NOMO-1 treated with dmso at 0.1 percent for 144 hours (cell line): ENCODE data around the gene REC8.

ENCODE experiments used
- DNase-seq: peaks from one replicate; lab custom pipeline; 2025; ENCODE audit not compliant: unreplicated experiment; lab: John Stamatoyannopoulos, UW

The REC8 gene, protein sequence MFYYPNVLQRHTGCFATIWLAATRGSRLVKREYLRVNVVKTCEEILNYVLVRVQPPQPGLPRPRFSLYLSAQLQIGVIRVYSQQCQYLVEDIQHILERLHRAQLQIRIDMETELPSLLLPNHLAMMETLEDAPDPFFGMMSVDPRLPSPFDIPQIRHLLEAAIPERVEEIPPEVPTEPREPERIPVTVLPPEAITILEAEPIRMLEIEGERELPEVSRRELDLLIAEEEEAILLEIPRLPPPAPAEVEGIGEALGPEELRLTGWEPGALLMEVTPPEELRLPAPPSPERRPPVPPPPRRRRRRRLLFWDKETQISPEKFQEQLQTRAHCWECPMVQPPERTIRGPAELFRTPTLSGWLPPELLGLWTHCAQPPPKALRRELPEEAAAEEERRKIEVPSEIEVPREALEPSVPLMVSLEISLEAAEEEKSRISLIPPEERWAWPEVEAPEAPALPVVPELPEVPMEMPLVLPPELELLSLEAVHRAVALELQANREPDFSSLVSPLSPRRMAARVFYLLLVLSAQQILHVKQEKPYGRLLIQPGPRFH

DNA sequence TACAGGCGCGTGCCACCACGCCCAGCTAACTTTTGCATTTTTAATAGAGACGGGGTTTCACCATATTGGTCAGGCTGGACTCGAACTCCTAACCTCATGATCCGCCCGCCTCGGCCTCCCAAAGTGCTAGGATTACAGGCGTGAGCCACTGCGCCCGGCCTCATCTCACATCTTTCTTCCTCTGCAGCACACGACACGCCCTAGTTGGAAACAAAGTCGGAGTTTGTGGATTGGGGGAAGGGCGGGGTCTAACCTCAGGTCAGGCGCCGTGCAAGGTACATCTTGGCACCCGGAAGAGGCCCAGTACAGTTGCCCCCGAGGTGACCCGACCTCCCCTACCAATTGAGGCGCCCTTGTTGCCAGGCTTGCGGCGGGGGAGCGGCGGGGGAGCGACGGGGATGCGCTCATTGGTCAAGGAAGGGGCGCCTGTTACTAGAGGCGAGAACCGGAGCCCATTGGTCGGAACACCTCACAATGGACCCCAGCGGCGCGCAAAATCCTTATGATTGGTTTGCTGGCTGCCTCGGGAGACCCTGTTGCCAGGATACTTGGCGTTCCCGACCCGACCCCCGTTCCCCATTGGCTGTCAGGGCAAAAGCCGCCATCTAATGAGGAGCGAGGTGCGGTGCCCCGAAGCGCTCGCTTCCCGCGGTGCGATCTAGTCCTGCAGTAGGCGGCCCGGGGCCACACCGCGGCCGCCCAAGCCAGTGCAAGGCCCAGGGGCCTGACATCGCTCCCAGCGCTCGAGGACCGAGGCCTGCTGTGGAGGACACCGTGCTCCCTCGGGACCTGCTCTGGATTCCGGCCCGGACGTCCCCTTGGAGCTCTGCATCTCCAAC lies at the start of gene REC8:
TSS of gene REC8 (plus strand) at position 659 of the 839 bp plus-strand sequence. CDS start 473 bp downstream, outside the sequence.
- DNase-seq = no peak

DNA sequence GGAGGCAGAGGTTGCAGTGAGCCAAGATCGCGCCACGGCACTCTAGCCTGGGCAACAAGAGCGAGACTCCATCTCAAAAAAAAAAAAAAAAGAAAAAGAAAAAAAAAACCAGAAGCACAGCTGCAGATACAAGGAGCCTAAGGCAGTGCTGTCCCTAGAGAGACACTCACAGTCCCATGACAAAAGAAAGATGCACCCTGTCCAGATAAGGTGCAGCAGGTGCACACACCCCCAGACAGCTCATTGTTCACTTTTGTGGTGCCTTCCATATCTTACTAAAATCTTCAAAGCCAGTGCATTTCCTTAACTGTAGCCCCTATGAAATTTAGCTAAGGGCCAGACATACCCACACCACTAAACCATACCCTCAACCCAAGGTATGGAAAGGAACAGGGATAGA lies 49.5 kb upstream of the REC8 start:
- no peak for DNase-seq

DNA sequence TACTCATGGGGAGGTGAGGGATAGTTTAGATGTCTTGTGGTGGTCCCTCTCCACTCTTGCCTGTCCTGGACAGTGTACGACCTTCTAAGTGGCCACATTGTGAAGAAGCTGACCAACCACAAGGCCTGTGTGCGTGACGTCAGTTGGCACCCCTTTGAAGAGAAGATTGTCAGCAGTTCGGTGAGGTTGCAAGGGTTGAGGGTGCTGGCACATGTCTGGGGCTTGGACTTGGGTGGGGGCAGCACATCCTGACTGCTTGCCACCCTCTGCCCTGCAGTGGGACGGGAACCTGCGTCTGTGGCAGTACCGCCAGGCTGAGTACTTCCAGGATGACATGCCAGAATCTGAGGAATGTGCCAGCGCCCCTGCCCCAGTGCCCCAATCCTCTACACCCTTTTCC lies 49.0 kb upstream of the REC8 start:
- DNase-seq = no peak

DNA sequence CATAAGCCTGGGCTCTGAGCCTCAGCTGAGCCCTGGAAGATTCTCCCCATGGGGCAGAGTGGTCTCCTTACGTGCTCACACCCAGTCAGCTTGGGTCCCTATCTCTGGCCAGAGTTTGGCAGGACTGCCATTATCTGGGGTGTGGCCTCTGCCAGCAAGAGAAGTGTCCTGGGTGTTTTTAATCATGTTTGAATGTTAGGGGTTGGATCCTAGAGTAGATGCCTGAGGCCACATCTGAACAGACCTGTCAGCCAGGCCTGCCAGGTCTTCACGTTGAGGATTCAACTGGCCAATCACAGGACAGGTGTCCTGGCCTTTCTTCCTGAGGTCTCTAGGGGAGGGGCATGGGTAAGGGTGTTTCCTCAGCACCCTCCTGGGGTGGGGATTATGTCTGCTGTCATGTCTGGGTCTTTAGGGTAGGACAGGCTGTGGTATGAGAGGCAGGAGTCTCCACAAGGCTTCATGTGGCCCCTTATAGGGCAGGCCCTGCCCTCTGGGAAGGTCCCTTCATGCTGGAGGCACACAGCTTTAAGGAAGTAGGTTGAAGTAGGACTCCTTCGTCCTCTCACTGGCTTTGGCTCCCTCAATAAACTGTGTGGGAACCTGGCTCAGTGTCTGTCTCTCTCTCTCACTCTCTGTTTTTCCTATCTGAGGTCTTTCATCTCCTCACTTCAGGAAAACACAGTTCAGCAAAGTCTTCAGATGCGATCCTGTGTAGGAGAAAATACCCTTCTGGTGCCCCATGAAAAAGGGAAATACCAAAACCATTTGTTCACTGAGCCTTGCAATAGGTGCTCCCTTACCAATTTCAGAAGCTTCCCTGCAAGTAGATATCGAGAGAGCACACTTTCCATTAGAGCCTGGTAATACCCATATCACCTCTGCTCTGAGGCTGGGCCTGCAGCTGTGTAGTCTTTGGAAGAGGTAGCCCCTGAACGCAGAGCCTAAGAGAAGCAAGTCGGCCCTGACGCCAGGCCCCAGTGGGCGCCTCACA lies 48.2 kb upstream of the REC8 start:
- DNase-seq = no peak

DNA sequence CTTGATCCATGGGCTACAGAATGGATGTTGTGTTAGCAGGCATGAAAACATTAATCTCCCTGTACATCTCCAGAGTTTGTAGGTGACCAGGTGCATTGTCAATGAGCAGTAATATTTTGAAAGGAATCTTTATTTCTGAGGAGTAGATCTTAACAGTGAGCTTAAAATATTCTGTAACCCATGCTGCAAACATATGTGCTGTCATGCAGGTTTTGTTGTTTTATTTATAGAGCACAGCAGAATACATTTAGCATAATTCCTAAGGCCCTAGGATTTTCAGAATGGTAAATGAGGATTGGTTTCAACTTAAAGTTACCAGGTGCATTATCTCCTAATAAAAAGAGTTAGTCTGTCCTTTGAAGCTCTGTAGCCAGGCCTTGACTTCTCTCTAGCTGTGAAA lies 44.9 kb upstream of the REC8 start:
- no peak for DNase-seq

DNA sequence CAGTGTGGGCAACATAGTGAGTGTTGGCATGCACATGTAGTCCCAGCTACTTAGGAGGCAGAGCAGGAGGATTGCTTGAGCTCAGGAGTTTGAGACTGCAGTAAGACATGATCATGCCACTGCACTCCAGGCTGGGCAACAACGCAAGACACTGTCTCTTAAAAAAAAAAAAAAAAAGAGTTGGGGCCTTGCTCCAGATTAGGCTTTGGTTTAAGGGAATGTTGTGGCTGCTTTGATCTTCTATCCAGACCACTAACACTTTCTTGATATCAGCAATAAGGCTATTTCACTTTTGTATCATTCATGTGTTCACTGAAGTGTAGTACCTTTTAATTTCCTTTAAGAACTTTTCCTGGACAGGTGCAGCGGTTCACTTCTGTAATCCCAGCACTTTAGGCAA lies 44.2 kb upstream of the REC8 start:
- no peak for DNase-seq

DNA sequence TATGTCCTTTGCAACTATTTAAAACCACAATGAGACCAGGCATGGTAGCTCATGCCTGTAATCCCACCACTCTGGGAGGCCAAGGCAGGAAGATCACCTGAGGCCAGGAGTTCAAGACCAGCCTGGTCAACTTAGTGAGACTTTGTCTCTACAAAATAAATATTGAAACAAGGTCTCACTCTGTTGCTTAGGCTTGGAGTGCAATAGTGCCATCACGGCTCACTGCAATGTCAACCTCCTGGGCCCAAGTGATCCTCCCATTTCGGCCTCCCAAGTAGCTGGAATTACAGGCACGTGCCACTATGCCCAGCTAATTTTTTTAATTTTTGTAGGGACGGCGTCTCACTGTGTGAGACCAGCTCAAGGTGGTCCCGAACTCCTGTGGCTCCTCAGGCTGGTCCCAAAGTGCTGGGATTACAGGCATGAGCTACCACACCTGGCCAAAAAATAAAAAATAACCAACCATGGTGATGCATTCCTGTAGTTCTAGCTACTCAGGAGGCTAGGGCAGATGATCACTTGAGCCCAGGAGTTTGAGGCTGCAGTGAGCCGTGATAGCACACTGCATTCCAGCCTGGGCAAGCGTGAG lies 42.4 kb upstream of the REC8 start:
- no peak for DNase-seq

DNA sequence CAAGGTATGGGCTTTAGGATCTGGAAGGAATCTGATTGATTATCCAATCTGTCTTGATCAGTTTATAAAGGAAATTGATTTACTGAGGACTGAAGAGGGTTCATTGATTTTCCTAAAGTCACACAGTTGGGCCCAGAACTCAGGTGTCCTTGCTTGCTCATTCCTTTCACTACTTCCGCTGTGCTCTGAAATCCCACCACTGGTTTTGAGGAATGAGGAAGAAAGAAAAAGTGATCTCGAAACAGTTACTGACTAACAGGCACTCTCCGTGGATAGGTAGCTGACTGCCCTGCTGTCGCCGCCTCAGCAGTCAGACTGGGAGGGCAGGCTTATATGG lies 41.5 kb upstream of the REC8 start, which contains the start of gene FITM1:
TSS of gene FITM1 (plus strand) at position 280 of the 337 bp plus-strand sequence. CDS start 905 bp downstream, outside the sequence.
- peak; percentile 19 for DNase-seq

DNA sequence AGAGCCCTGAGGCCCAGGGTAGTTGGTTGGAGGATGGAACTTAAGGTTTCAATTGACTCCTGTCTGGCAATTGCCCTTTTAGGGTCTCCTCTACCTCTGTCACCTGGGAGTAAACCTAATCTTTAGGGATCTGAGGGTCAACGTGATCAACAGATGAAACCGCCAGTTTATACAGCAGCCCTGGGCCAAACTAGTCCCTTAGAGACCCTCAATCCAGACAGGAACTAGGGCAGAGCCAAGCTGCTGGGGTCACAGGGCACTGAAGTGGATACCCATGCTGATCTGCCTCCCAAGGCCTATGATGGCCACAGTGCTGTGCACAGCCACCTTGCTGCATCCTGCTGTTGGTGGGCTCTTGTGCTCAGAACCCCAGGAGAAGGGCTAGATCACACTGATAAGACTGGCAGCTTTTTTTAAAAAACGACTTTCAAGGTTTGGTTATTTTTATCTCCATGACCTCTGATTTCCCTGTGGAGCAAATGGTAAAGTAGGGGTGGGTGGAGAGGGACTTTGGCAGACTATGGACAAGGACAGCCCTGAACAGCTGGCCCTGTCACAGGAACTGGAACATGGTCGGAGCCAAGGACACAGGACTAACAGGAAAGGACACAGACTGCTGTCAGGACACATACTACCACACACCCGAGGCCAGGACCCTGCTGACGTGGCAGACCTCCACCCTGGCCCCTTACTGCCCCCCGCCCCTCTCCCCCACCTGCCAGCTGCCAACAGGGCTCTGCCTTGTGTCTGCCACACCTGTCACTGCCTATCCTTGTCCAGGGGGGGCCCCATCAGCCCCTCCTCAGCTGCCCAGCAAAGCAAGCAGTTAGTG lies 40.9 kb upstream of the REC8 start:
- no peak for DNase-seq

DNA sequence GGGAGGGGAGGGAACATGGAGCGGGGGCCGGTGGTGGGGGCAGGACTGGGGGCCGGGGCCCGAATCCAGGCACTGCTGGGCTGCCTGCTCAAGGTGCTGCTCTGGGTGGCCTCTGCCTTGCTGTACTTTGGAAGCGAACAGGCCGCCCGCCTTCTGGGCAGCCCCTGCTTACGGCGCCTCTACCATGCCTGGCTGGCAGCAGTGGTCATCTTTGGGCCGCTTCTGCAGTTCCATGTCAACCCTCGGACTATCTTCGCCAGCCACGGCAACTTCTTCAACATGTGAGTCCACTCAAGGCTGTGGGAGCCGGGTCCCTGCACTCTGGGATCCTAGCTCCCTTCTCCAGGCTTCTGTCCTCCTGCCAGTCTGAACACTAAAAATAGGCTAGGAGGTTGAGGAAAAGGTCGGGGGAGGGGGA lies 40.3 kb upstream of the REC8 start:
- DNase-seq = no peak

DNA sequence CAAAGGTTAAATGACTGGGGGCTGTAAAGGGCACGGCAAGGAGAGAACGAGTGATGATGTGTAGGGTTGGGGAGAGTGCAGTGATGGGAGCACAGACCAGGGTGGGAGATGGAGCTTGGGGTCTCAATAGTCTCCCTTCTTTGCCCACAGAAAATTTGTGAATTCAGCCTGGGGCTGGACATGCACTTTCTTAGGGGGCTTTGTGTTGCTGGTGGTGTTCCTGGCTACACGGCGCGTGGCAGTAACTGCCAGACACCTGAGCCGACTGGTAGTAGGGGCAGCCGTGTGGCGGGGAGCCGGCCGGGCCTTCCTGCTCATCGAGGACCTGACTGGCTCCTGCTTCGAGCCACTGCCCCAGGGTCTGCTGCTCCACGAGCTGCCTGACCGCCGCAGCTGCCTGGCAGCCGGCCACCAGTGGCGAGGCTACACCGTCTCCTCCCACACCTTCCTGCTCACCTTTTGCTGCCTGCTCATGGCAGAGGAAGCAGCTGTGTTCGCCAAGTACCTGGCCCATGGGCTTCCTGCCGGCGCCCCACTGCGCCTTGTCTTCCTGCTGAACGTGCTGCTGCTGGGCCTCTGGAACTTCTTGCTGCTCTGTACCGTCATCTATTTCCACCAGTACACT lies 39.7 kb upstream of the REC8 start:
- no peak for DNase-seq

DNA sequence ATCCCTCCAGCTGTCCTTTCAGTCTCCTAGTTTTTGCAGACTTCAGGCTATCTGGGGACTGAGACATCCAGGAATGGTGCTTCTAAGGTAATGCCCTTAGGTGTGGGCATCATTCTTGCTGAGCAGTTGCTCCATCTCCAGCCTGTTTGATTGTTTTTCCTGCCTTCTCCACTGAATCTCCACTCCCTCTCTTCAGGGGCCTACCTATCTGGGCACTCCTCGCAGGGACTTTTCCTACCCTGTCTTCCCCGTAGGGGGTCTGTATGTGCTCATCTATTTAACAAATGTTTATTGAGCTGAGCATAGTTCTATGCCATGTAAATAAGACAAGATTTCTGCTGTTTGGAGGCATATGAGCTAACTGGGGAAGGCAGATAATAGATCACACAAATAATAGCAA lies 38.9 kb upstream of the REC8 start:
- no peak for DNase-seq

DNA sequence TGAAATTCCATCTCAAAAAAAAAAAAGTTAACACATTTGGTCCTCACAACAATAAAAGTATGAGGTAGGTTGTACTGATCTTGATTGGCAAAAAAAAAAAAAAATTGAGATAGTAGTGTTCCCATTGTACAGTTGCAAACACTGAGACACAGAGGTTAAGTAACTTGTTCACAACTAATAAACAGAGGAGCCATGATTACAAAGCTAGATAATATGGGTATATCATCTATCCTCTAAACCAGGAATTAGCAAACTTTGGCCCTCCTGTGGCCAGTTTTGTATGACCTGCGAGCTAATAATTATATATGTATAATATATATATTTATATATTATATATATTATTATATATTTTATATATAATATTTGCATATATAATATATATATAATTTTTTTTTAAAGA lies 38.1 kb upstream of the REC8 start:
- no peak for DNase-seq

DNA sequence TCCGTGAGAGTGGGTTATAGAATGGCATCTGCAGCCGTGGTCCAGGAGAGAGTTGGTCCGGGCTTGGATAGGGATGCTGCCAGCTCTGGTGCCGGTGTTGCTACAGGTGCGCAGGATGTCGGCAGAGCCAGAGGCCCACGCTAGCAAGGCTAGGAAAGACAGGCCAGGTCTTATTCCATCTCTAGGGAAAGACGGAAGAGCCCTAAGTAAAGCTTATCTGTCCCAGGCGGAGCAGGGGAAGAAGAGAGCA lies 36.4 kb upstream of the REC8 start:
- DNase-seq = no peak

DNA sequence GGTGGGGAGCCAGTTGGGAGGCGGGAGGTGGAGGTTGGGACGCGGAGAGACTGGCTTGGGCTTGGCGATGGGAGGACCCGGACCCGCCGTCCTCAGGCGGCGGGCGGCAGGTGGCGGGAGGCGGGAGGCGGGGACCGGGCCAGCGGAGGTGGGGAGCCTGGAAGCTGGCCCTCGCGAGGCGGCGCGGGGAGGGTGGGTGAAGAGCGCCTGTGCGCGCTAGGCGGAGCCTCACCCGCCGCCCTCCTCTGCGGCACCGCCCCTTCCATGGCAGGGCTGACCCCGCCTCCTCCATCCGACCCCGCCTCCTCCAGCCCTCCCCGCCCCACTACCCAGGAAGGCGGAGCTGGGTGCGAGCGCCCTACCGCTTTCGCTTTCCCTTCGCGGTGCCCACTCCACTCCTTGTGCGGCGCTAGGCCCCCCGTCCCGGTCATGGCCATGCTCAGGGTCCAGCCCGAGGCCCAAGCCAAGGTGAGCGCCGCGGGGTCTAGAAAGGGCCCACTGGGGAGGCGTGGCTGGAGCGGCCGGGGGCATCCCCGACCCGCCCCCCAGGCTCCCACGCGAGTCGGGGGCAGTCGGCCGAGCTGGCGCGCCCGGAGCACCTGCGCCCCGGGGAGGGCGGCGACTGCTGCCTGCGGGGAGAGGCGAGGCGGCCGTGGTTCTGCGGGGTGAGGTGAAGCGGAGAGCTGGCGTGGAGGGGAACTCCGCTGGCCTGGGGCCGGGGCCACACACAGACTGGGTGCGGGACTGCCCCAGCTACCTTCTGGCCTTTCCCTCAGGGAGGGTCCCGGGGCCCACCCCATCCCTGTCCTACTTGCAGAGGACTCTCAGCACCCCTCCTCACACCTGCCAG lies 35.8 kb upstream of the REC8 start, which contains the start of gene PSME1:
TSS of gene PSME1 (plus strand) at position 361 of the 850 bp plus-strand sequence. CDS start at position 430, 69 bp downstream.
- peak; percentile 85 for DNase-seq

DNA sequence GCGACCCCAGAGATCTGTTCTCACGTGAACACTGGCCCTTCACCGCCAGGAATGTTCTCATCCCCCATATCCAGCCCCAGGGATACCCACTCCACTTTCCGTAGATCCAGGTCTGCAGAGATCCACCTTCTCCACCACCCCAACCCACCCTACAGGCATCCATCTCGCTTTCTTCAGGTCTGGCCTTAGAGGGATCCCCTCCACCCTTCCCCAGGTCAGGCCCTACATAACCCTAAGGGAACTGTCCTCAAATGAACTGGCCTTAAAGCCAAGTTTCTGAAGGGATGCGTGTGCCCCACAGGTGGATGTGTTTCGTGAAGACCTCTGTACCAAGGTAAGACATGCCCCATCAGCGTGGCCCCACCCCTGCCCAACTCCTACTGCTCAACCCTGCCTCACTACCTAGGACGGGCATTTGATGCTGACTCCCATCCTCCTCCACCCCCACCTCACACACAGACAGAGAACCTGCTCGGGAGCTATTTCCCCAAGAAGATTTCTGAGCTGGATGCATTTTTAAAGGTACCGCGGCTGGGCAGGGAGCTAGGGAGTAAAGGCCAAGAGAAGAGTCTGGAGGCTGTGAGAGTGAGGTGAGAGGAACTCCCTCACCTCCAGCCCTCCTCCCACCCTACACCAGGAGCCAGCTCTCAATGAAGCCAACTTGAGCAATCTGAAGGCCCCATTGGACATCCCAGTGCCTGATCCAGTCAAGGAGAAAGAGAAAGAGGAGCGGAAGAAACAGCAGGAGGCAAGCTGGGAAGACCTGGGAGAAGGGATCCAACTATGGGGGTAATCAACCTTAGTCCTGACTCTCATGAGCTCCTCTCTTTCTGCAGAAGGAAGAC lies 35.0 kb upstream of the REC8 start:
- DNase-seq = no peak
